ENCODE results near the gene TBX19.

The TBX19 gene

DNA sequence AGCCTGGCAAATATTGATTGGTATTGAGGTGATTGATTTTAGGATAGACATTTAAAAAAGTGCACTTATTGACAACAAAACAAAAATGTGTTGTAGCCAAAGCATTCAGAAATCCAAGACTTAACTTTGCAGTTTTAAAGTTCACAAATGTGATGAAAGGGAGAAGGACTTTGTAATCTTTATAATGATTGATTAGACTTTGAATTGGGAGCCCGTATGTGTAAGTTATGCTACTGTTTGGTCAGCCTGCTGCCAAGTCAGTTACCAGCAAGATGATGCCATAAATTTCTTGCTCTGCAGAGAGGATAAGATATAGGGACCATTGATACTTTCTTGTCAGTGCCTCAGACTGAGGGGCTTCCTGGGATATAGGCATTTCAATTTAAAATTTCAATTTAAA, 39.5 kb downstream of the TBX19 start:
- intact Hi-C loops (cut with micrococcal nuclease) = no loop called here
- Mint-ChIP-seq H3K9me3 (no peaks in the 10 kb centered on the region), H3K27ac (no peak overlapping the region), H3K36me3 (ENCODE audit: low read depth) (peaks cover 52% of the 10 kb centered on the region), H3K4me3 (no peak overlapping the region), H3K4me1 (ENCODE audit: low read depth) (no peaks in the 10 kb centered on the region), H3K27me3 (no peaks in the 10 kb centered on the region)

DNA sequence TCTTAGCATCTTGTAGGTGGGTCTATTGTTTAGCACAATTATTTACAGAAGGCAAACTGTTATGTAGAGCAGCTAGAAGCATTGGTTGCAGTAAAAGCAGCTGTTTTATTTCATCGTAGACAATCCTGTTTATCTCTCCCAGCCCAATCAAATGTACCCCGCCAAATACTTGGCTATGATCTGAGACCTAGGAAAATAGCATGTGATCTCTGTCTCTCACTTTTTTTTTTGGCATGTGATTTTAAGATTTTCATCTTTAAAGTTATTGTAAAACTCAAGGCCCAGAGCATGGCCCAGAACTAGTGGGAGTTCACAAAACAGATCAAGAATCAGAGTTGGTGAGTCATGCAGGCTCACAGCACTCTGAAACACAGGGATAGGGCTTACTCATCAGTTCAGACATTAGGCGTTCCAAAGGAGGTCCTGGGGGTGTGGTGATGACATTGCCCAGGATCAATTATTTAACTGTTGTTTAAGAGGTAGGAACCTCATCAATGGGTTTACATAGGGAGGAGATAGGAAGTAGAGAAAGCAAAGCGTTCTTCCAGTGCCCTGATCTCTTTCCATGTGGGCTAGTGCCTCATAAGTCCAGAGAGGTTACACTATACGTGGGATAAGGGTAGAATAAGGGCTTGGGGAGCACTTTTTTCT, 40.2 kb downstream of the TBX19 start:
- H3K4me3 Mint-ChIP-seq = no peak overlapping the region
- H3K9me3 Mint-ChIP-seq = no peaks in the 10 kb centered on the region

GRCh38 chr1:168321945-168322344, 41.3 kb downstream of the TBX19 start:
- no peaks in the 10 kb centered on the region for H3K9me3 Mint-ChIP-seq
- H3K36me3 Mint-ChIP-seq (ENCODE audit: low read depth) = peaks cover 49% of the 10 kb centered on the region
- no peak overlapping the region for H3K4me3 Mint-ChIP-seq
- intact Hi-C loops (cut with micrococcal nuclease) = no loop called here
- H3K4me1 Mint-ChIP-seq (ENCODE audit: low read depth) = no peaks in the 10 kb centered on the region
- no peaks in the 10 kb centered on the region for H3K27me3 Mint-ChIP-seq
- H3K27ac Mint-ChIP-seq = no peak overlapping the region

More for the DNA sequence above, 40.2 kb downstream of the TBX19 start:
- Mint-ChIP-seq H3K4me1 (ENCODE audit: low read depth) (no peaks in the 10 kb centered on the region), H3K36me3 (ENCODE audit: low read depth) (peaks cover 56% of the 10 kb centered on the region), H3K27me3 (no peaks in the 10 kb centered on the region), H3K27ac (no peak overlapping the region)
- intact Hi-C loops (cut with micrococcal nuclease) = no loop called here

GRCh38 chr1:168324745-168325425, 44.2 kb downstream of the TBX19 start:
- H3K9me3 Mint-ChIP-seq = no peaks in the 10 kb centered on the region
- H3K27ac Mint-ChIP-seq = no peak overlapping the region
- no peaks in the 10 kb centered on the region for H3K27me3 Mint-ChIP-seq
- intact Hi-C loops (cut with micrococcal nuclease) = no loop called here
- no peaks in the 10 kb centered on the region for H3K4me1 Mint-ChIP-seq (ENCODE audit: low read depth)
- no peak overlapping the region for H3K4me3 Mint-ChIP-seq
- peaks cover 24% of the 10 kb centered on the region for H3K36me3 Mint-ChIP-seq (ENCODE audit: low read depth)

DNA sequence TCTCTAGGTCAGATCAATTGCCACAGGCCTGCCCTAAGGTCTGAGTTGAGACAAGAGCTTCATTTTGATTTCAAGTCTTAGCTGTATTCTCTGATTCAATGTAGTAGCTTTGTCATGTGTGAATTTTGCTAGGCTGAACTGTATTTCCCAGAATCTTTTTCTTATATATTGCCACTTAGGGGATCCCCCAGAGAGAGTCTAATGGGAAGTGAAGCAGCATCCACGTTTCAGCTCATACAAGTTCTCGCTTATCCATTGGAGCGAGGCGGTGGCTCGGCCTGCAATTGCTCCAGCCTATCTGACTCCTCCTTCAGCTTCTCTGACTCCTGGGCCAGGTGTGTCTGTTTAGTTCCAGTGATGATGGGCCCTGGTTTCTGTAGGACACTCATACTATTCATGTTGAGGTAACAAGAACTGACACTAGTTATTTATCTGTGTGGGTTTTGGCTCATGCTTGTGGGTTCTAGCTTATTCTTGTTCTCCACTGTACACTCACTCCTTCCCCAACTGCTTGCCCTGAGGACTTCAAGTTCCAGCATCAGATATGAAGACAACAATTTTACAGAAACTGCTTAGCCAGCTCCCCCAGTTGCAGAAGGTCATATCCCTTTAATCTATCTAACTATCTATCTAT, 48.2 kb downstream of the TBX19 start:
- no peak overlapping the region for H3K27ac Mint-ChIP-seq
- H3K36me3 Mint-ChIP-seq (ENCODE audit: low read depth) = peaks cover 17% of the 10 kb centered on the region
- H3K4me1 Mint-ChIP-seq (ENCODE audit: low read depth) = no peaks in the 10 kb centered on the region
- H3K9me3 Mint-ChIP-seq = no peaks in the 10 kb centered on the region
- intact Hi-C loops (cut with micrococcal nuclease) = no loop called here
- no peaks in the 10 kb centered on the region for H3K27me3 Mint-ChIP-seq
- H3K4me3 Mint-ChIP-seq = no peak overlapping the region

DNA sequence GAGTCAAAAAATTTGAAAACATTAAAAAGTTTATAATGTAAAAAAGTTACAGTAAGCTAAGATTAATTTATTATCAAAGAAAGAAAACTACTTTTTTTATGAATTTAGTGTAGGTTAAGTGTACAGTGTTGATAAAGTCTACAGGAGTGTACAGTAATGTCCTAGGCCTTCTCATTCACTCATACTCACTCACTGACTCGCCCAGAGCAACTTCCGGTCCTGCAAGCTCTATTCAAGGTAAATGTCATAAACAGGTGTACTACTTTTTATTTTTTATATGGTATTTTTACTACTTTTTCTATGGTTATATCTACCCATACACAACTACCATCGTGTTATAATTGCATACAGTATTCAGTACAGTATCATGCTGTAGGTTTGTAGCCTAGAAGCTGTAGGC, 49.6 kb downstream of the TBX19 start:
- intact Hi-C loops (cut with micrococcal nuclease) = no loop called here
- Mint-ChIP-seq H3K27me3 (no peaks in the 10 kb centered on the region), H3K9me3 (no peaks in the 10 kb centered on the region), H3K27ac (no peak overlapping the region), H3K4me1 (ENCODE audit: low read depth) (no peaks in the 10 kb centered on the region), H3K36me3 (ENCODE audit: low read depth) (peaks cover 4% of the 10 kb centered on the region), H3K4me3 (no peak overlapping the region)

DNA sequence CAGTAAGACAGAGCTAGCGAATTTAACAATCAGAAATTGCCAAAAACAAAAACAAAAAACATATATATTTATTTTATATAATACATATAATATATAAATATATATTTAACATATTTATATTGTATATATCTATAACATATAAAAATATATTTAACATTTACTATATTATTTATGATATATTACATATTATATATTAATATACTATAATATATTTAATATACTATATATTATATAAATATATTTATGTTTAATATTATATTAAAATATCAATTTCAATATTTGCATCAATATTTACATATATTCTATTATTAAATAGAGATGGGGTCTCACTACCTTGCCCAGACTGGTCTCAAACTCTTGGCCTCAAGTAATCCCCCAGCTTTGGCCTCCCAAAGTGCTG, 50.9 kb downstream of the TBX19 start:
- no peak overlapping the region for H3K4me3 Mint-ChIP-seq
- H3K9me3 Mint-ChIP-seq = no peaks in the 10 kb centered on the region
- H3K36me3 Mint-ChIP-seq (ENCODE audit: low read depth) = no peaks in the 10 kb centered on the region
- H3K27me3 Mint-ChIP-seq = no peaks in the 10 kb centered on the region
- intact Hi-C loops (cut with micrococcal nuclease) = no loop called here
- no peaks in the 10 kb centered on the region for H3K4me1 Mint-ChIP-seq (ENCODE audit: low read depth)
- no peak overlapping the region for H3K27ac Mint-ChIP-seq

DNA sequence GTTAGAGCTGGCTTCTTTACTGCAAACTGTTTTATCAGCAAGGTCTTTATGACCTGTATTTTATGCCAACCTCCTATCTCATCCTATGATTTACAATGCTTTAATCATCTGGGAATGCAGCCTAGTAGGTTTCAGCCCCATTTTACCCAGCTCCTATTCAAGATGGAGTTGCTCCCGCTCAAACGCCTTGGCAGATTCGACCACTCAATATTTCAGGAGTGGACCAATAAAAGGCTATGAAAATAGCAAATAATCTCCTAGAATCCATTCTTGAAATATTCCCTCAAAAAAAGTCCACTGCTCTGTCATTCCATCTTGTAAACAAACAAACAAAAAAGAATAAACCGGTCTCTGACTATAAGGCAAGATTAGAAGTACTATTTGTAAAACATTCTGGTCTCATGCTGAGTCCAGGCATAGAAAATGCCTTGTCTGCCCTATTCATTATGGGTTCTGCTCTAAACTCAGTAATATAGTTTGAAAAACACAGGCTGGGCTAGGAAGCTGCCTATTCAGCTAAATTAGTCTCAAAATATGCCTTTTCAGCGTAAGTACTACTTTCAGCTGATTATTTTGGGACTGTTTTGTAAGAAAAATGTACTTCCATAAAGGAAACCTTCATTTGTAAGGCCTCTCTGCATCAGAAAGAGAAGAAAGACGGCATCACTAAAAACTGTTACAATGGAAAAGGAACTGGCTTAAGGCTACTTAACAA, 53.0 kb downstream of the TBX19 start:
- intact Hi-C loops (cut with micrococcal nuclease) = no loop called here

GRCh38 chr1:168335500-168335899, 54.8 kb downstream of the TBX19 start:
- peaks cover under 1% of the 10 kb centered on the region for H3K4me1 Mint-ChIP-seq (ENCODE audit: low read depth)
- H3K4me3 Mint-ChIP-seq = no peak overlapping the region
- H3K27me3 Mint-ChIP-seq = no peaks in the 10 kb centered on the region
- intact Hi-C loops (cut with micrococcal nuclease) = no loop called here
- no peak overlapping the region for H3K27ac Mint-ChIP-seq
- peaks cover 10% of the 10 kb centered on the region for H3K9me3 Mint-ChIP-seq
- H3K36me3 Mint-ChIP-seq (ENCODE audit: low read depth) = peaks cover 7% of the 10 kb centered on the region

More for the DNA sequence above, 53.0 kb downstream of the TBX19 start:
- Mint-ChIP-seq H3K27me3 (no peaks in the 10 kb centered on the region), H3K36me3 (ENCODE audit: low read depth) (peaks cover 7% of the 10 kb centered on the region), H3K9me3 (peaks cover 8% of the 10 kb centered on the region), H3K4me3 (no peak overlapping the region), H3K27ac (no peak overlapping the region), H3K4me1 (ENCODE audit: low read depth) (no peaks in the 10 kb centered on the region)

DNA sequence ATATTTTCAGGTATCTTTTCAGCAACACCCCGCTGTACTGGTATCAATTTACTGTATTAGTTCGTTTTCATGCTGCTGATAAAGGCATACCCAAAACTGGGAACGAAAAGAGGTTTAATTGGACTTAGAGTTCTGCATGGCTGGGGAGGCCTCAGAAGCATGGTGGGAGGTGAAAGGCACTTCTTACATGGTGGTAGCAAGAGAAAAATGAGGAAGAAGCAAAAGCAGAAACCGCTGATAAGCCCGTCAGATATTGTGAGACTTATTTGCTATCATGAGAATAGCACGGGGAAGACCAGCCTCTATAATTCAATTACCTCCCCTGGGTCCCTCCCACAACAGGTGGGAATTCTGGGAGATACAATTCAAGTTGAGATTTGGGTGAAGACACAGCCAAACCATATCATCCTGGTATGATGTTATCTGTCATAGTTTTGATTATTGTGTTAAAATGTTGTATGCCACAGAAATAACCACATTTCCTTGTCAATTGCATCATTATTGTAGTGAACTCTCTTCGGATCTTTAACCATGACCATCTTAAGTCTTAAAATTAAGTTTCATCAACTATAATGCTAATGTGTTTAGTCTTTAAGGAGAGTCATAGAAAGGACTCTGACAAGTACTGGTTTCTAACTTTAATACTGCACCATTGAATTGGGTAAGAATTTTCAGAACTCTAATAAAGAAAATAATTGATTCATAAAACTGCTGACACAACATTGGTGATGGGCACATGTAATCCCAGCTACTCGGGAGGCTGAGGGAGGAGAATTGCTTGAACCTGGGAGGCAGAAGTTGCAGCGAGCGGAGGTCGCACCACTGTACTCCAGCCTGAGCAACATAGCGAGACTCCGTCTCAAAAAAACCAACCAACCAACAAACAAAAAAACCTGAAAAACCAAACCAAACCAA, 58.2 kb downstream of the TBX19 start:
- Mint-ChIP-seq H3K36me3 (ENCODE audit: low read depth) (peaks cover 7% of the 10 kb centered on the region), H3K9me3 (peaks cover 19% of the 10 kb centered on the region), H3K27me3 (no peaks in the 10 kb centered on the region), H3K4me1 (ENCODE audit: low read depth) (peaks cover 21% of the 10 kb centered on the region), H3K4me3 (no peak overlapping the region), H3K27ac (no peak overlapping the region)
- intact Hi-C loops (cut with micrococcal nuclease) = no loop called here

GRCh38 chr1:168340781-168341482, 60.3 kb downstream of the TBX19 start:
- Mint-ChIP-seq H3K36me3 (ENCODE audit: low read depth) (peaks cover 7% of the 10 kb centered on the region), H3K4me3 (no peak overlapping the region), H3K27me3 (no peaks in the 10 kb centered on the region), H3K4me1 (ENCODE audit: low read depth) (peaks cover 28% of the 10 kb centered on the region), H3K9me3 (peaks cover 19% of the 10 kb centered on the region), H3K27ac (peak overlapping the region; percentile 78)
- intact Hi-C loops (cut with micrococcal nuclease) = loop anchor here (5.0 to 10.0 kb wide), 2 partner anchors 774 to 1006 kb away; no protein-coding TSS in a partner anchor

GRCh38 chr1:168341483-168341975, 60.9 kb downstream of the TBX19 start:
- peak overlapping the region; percentile 78 for H3K27ac Mint-ChIP-seq
- intact Hi-C loops (cut with micrococcal nuclease) = loop anchor here (5.0 to 10.0 kb wide), 2 partner anchors 773 to 1006 kb away; no protein-coding TSS in a partner anchor
- H3K9me3 Mint-ChIP-seq = peaks cover 19% of the 10 kb centered on the region
- peaks cover 28% of the 10 kb centered on the region for H3K4me1 Mint-ChIP-seq (ENCODE audit: low read depth)
- H3K27me3 Mint-ChIP-seq = no peaks in the 10 kb centered on the region
- H3K36me3 Mint-ChIP-seq (ENCODE audit: low read depth) = peaks cover 7% of the 10 kb centered on the region
- H3K4me3 Mint-ChIP-seq = no peak overlapping the region
